GM23338 (cell line): ENCODE measurements around the gene ENTPD7. TPM values are rescaled to one million over a fixed set of nuclear protein-coding genes. Genes with fewer than 3 reads are reported as not detected.

Experiments used
- ATAC-seq: fragments of 200-7000 bp; cut with Tn5 transposase; 3 replicates; pipeline ENCODE4 v1.9.1; 2020
- DNase-seq: peaks from one replicate; pipeline ENCODE4 v3.0.0-alpha.2; 2015; ENCODE audit warnings: low spot score
- H2AFZ ChIP-seq: fragments of 200-600 bp; sonication (generic); 2 replicates; pipeline ENCODE4 v1.8.0; 2016; ENCODE audit warnings: antibody characterized with exemption, mild to moderate bottlenecking, moderate library complexity
- H3F3A ChIP-seq: fragments of 200-600 bp; sonication (generic); replicated peaks from 2 replicates; pipeline ENCODE4 v1.8.0; 2017; ENCODE audit warnings: antibody characterized with exemption, mixed run types, low read depth
- H3K27ac ChIP-seq: fragments of 200-600 bp; sonication (generic); 2 replicates; pipeline ENCODE4 v1.6.1; 2016; ENCODE audit warnings: low read depth
- H3K27me3 ChIP-seq: fragments of 200-600 bp; sonication (generic); 2 replicates; pipeline ENCODE4 v1.8.0; 2016; ENCODE audit warnings: mild to moderate bottlenecking, mixed run types, moderate library complexity; ENCODE audit not compliant: insufficient read depth
- H3K36me3 ChIP-seq: fragments of 200-600 bp; sonication (generic); 2 replicates; pipeline ENCODE4 v1.8.0; 2016; ENCODE audit warnings: mild to moderate bottlenecking; ENCODE audit not compliant: insufficient read depth
- H3K4me1 ChIP-seq: fragments of 200-600 bp; sonication (generic); 2 replicates; pipeline ENCODE4 v1.8.0; 2016; ENCODE audit warnings: mild to moderate bottlenecking, moderate library complexity; ENCODE audit not compliant: insufficient read depth
- H3K4me2 ChIP-seq: fragments of 200-600 bp; sonication (generic); 2 replicates; pipeline ENCODE4 v1.7.1; 2017; ENCODE audit warnings: mixed run types
- H3K4me3 ChIP-seq: fragments of 200-600 bp; sonication (generic); 2 replicates; pipeline ENCODE4 v1.6.1; 2016; ENCODE audit warnings: mixed run types
- H3K79me2 ChIP-seq: fragments of 200-600 bp; sonication (generic); replicated peaks from 2 replicates; pipeline ENCODE4 v1.8.0; 2017; ENCODE audit warnings: mild to moderate bottlenecking; ENCODE audit not compliant: insufficient read depth
- H3K9me2 ChIP-seq: fragments of 200-600 bp; sonication (generic); 2 replicates; pipeline ENCODE4 v1.8.0; 2017; ENCODE audit not compliant: insufficient read depth
- H4K20me1 ChIP-seq: fragments of 200-600 bp; sonication (generic); replicated peaks from 2 replicates; pipeline ENCODE4 v1.8.0; 2017; ENCODE audit warnings: mild to moderate bottlenecking; ENCODE audit not compliant: insufficient read depth
- H3K27ac Mint-ChIP-seq: 2 replicates; pipeline ENCODE4 v1.8.0; 2020; ENCODE audit warnings: inconsistent platforms, mild to moderate bottlenecking, moderate library complexity, mixed read lengths
- H3K27me3 Mint-ChIP-seq: 3 replicates; pipeline ENCODE4 v1.8.0; 2022; ENCODE audit warnings: low read depth, mild to moderate bottlenecking, moderate library complexity, mixed read lengths, inconsistent platforms; ENCODE audit not compliant: insufficient read depth, poor library complexity
- H3K36me3 Mint-ChIP-seq: 3 replicates; pipeline ENCODE4 v1.8.0; 2021; ENCODE audit warnings: low read depth, mild to moderate bottlenecking, inconsistent platforms, moderate library complexity, mixed read lengths
- H3K4me1 Mint-ChIP-seq: 3 replicates; pipeline ENCODE4 v1.8.0; 2020; ENCODE audit warnings: mild to moderate bottlenecking, inconsistent platforms, mixed read lengths
- H3K4me3 Mint-ChIP-seq: 3 replicates; pipeline ENCODE4 v1.8.0; 2021; ENCODE audit warnings: moderate library complexity, mild to moderate bottlenecking, inconsistent platforms, mixed read lengths
- H3K9me3 Mint-ChIP-seq: 3 replicates; pipeline ENCODE4 v1.8.0; 2020; ENCODE audit warnings: moderate library complexity, mild to moderate bottlenecking, inconsistent platforms, mixed read lengths
- EZH2 ChIP-seq: fragments of 200-600 bp; sonication (generic); IDR thresholded peaks from one replicate; pipeline ENCODE4 v1.8.0; 2017; ENCODE audit warnings: antibody characterized with exemption, mild to moderate bottlenecking, low read depth; ENCODE audit not compliant: unreplicated experiment
- NANOG ChIP-seq: IDR thresholded peaks from 2 replicates; pipeline ENCODE4 v1.6.1; 2016; ENCODE audit warnings: antibody characterized with exemption, borderline replicate concordance
- STAT1 ChIP-seq: IDR thresholded peaks from one replicate; pipeline ENCODE4 v1.6.1; 2016; ENCODE audit warnings: antibody characterized with exemption; ENCODE audit not compliant: unreplicated experiment
- ZNF114 ChIP-seq: fragments of 250-450 bp; sonication (Bioruptor Pico); IDR thresholded peaks from 2 replicates; pipeline ENCODE4 v1.5.0; 2020; ENCODE audit warnings: mild to moderate bottlenecking, moderate library complexity
- polyA plus RNA-seq: library from polyadenylated mRNA; unstranded; fragments of >200 nt; fragmentation: Nextera tagmentation; extraction: Ambion mirVana; gene quantifications from 2 replicates; pipeline ENCODE4 v1.2.1, GENCODE V29; 2016
- total RNA-seq: library from RNA; depleted of rRNA; stranded (reverse); fragments of >200 nt; shearing (Covaris generic); gene quantifications from 2 replicates; pipeline ENCODE4 v1.2.3, GENCODE V29; 2014
- TF ChIP-seq, protein P1 (sequence below): fragments of 250-450 bp; sonication (Bioruptor Pico); IDR thresholded peaks from 2 replicates; pipeline ENCODE4 v1.5.0; 2020; ENCODE audit warnings: mild to moderate bottlenecking, moderate library complexity
- TF ChIP-seq, protein P2 (sequence below): IDR thresholded peaks from 2 replicates; pipeline ENCODE4 v1.6.1; 2016; ENCODE audit warnings: antibody characterized with exemption

ENTPD7 gene
- total and polyA plus RNA-seq, 2 experiments from 2014 or later = 1.7 to 12.6 TPM

DNA sequence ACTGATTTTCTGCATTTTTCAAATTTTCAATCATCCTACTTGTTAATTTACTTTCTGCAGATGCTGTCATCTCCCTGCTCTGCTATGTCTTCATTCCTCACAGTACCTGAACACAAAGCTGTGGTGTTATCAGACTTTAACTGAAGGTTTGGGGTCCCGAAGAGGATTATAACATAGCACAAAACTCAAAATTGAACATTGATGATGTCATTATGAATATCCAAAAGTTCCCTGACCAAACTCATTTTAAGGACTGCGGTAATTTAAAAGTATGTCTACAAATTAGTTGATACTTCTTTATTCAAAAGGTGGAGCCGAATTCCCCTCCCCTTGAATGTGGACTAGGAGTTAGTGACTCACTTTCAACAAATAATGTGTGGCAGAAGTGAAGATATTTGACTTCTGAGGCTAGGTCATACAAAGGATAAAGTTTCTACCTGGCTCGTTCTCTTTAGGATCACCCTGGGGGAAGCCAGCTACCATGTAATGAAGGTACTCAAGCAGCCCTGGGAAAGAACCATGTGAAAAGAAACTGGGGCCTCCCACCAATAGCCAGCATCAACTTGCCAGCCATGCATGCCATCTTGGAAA lies 6.4 kb upstream of the ENTPD7 start (continued):
- TF ChIP-seq, protein P1, sequence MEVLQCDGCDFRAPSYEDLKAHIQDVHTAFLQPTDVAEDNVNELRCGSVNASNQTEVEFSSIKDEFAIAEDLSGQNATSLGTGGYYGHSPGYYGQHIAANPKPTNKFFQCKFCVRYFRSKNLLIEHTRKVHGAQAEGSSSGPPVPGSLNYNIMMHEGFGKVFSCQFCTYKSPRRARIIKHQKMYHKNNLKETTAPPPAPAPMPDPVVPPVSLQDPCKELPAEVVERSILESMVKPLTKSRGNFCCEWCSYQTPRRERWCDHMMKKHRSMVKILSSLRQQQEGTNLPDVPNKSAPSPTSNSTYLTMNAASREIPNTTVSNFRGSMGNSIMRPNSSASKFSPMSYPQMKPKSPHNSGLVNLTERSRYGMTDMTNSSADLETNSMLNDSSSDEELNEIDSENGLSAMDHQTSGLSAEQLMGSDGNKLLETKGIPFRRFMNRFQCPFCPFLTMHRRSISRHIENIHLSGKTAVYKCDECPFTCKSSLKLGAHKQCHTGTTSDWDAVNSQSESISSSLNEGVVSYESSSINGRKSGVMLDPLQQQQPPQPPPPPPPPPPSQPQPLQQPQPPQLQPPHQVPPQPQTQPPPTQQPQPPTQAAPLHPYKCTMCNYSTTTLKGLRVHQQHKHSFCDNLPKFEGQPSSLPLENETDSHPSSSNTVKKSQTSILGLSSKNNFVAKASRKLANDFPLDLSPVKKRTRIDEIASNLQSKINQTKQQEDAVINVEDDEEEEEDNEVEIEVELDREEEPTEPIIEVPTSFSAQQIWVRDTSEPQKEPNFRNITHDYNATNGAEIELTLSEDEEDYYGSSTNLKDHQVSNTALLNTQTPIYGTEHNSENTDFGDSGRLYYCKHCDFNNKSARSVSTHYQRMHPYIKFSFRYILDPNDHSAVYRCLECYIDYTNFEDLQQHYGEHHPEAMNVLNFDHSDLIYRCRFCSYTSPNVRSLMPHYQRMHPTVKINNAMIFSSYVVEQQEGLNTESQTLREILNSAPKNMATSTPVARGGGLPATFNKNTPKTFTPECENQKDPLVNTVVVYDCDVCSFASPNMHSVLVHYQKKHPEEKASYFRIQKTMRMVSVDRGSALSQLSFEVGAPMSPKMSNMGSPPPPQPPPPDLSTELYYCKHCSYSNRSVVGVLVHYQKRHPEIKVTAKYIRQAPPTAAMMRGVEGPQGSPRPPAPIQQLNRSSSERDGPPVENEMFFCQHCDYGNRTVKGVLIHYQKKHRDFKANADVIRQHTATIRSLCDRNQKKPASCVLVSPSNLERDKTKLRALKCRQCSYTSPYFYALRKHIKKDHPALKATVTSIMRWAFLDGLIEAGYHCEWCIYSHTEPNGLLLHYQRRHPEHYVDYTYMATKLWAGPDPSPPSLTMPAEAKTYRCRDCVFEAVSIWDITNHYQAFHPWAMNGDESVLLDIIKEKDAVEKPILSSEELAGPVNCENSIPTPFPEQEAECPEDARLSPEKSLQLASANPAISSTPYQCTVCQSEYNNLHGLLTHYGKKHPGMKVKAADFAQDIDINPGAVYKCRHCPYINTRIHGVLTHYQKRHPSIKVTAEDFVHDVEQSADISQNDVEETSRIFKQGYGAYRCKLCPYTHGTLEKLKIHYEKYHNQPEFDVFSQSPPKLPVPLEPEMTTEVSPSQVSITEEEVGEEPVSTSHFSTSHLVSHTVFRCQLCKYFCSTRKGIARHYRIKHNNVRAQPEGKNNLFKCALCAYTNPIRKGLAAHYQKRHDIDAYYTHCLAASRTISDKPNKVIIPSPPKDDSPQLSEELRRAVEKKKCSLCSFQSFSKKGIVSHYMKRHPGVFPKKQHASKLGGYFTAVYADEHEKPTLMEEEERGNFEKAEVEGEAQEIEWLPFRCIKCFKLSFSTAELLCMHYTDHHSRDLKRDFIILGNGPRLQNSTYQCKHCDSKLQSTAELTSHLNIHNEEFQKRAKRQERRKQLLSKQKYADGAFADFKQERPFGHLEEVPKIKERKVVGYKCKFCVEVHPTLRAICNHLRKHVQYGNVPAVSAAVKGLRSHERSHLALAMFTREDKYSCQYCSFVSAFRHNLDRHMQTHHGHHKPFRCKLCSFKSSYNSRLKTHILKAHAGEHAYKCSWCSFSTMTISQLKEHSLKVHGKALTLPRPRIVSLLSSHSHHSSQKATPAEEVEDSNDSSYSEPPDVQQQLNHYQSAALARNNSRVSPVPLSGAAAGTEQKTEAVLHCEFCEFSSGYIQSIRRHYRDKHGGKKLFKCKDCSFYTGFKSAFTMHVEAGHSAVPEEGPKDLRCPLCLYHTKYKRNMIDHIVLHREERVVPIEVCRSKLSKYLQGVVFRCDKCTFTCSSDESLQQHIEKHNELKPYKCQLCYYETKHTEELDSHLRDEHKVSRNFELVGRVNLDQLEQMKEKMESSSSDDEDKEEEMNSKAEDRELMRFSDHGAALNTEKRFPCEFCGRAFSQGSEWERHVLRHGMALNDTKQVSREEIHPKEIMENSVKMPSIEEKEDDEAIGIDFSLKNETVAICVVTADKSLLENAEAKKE (CRISPR knock-in tag) = no peak
- TF ChIP-seq NANOG (no peak), ZNF114 (CRISPR knock-in tag) (no peak), STAT1 (no peak), EZH2 (no peak)
- TF ChIP-seq, protein P2, sequence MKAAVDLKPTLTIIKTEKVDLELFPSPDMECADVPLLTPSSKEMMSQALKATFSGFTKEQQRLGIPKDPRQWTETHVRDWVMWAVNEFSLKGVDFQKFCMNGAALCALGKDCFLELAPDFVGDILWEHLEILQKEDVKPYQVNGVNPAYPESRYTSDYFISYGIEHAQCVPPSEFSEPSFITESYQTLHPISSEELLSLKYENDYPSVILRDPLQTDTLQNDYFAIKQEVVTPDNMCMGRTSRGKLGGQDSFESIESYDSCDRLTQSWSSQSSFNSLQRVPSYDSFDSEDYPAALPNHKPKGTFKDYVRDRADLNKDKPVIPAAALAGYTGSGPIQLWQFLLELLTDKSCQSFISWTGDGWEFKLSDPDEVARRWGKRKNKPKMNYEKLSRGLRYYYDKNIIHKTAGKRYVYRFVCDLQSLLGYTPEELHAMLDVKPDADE = no peak

DNA sequence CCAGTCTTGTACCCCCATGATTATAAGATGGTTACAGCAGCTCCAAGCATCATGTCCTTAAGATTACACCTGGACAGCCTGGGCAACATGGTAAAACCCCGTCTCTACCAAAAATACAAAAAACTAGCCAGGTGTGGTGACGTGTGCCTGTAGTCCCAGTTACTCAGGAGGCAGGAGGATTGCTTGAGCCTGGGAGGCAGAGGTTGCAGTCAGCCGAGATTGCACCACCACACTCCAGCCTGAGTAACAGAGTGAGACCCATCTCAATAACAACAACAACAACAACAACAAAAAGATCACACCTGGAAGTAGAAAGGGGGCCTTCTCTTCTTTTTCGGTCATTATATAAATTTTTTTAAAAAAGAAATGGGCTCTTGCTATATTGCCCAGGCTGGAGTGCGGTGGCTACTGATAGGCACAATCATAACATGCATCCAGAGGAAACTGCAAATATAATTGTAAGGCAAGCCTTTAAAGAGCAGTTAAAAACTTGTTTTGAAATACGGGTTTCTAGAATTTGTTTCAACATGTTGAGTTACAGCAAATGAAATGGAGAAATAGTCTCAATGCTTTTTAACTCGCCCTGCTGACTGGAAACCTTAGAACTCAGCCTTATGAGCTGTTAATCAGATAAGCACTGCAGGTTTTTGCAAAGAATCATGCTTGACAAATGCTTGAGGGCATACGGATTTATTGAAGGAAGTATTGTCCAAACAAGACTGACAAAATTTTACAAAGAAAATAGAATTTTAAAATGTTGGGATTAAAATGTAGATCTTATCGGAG lies 4.7 kb upstream of the ENTPD7 start:
- Histone ChIP-seq H3K4me1 (peaks cover 3% of the 10 kb centered on the region; the same call in 1 of the 2 replicates), H2AFZ (no peak overlapping the region), H3K27me3 (peaks cover 14% of the 10 kb centered on the region), H3K79me2 (no peaks in the 10 kb centered on the region), H3F3A (no peaks in the 10 kb centered on the region), H3K9me2 (no peaks in the 10 kb centered on the region), H4K20me1 (no peaks in the 10 kb centered on the region), H3K36me3 (no peaks in the 10 kb centered on the region), H3K4me3 (no peak overlapping the region), H3K27ac (no peak overlapping the region), H3K4me2 (no peak overlapping the region)
- peaks cover 4% of the 10 kb centered on the region; the same call in 2 of the 3 replicates for H3K4me1 Mint-ChIP-seq
- DNase-seq = no peak
- ATAC-seq = no peak
- H3K36me3 Mint-ChIP-seq = no peaks in the 10 kb centered on the region
- H3K27me3 Mint-ChIP-seq = peaks cover 19% of the 10 kb centered on the region
- H3K27ac Mint-ChIP-seq = no peak overlapping the region
- H3K9me3 Mint-ChIP-seq = no peaks in the 10 kb centered on the region
- no peak overlapping the region for H3K4me3 Mint-ChIP-seq
- TF ChIP-seq STAT1 (no peak), EZH2 (no peak), ZNF114 (CRISPR knock-in tag) (no peak), NANOG (no peak)
- TF ChIP-seq, protein P1 (CRISPR knock-in tag) = no peak
